MM.1S (cell line): ENCODE measurements around the gene EAPP.
"Not testable (repeated sequence)": the region's sequence is repeated elsewhere in the genome, so short reads cannot be mapped to it uniquely, and the experiment has no call there.

Source experiments
- DNase-seq: peaks from one replicate; pipeline ENCODE4 v3.0.0-alpha.2; 2015
- H2AFZ ChIP-seq: fragments of 300-600 bp; sonication (generic); 2 replicates; pipeline ENCODE4 v1.6.0; 2016; ENCODE audit warnings: antibody characterized with exemption, low read length
- H3F3A ChIP-seq: fragments of 300-600 bp; sonication (generic); 2 replicates; pipeline ENCODE4 v1.6.1; 2016; ENCODE audit warnings: mild to moderate bottlenecking, antibody characterized with exemption, low read length, moderate library complexity, mixed read lengths; ENCODE audit not compliant: insufficient read depth
- H3K27ac ChIP-seq: fragments of 300-600 bp; sonication (generic); 2 replicates; pipeline ENCODE4 v1.5.1; 2016; ENCODE audit warnings: mild to moderate bottlenecking, low read length
- H3K27me3 ChIP-seq: fragments of 300-600 bp; sonication (generic); replicated peaks from 2 replicates; pipeline ENCODE4 v1.6.0; 2016; ENCODE audit warnings: low read length; ENCODE audit not compliant: insufficient read depth
- H3K36me3 ChIP-seq: fragments of 300-600 bp; sonication (generic); replicated peaks from 2 replicates; pipeline ENCODE4 v1.6.1; 2016; ENCODE audit warnings: mild to moderate bottlenecking, low read length, mixed read lengths; ENCODE audit not compliant: insufficient read depth
- H3K4me1 ChIP-seq: fragments of 300-600 bp; sonication (generic); 2 replicates; pipeline ENCODE4 v1.6.1; 2016; ENCODE audit warnings: low read length, mixed read lengths
- H3K4me2 ChIP-seq: fragments of 300-600 bp; sonication (generic); 2 replicates; pipeline ENCODE4 v1.6.0; 2016; ENCODE audit warnings: low read depth, low read length
- H3K4me3 ChIP-seq: fragments of 300-600 bp; sonication (generic); 2 replicates; pipeline ENCODE4 v1.5.1; 2016; ENCODE audit warnings: low read length, mixed read lengths
- H3K79me2 ChIP-seq: fragments of 300-600 bp; sonication (generic); 2 replicates; pipeline ENCODE4 v1.6.1; 2016; ENCODE audit warnings: mixed run types, low read length, mixed read lengths
- H3K9ac ChIP-seq: fragments of 300-600 bp; sonication (generic); 2 replicates; pipeline ENCODE4 v1.6.1; 2016; ENCODE audit warnings: low read length, mixed read lengths
- H3K9me2 ChIP-seq: fragments of 300-600 bp; sonication (generic); replicated peaks from 2 replicates; pipeline ENCODE4 v1.6.1; 2016; ENCODE audit warnings: mild to moderate bottlenecking, low read length, mixed read lengths; ENCODE audit not compliant: insufficient read depth
- H3K9me3 ChIP-seq: fragments of 300-600 bp; sonication (generic); replicated peaks from 2 replicates; pipeline ENCODE4 v1.6.1; 2016; ENCODE audit warnings: mild to moderate bottlenecking, low read length, mixed read lengths; ENCODE audit not compliant: insufficient read depth
- H4K20me1 ChIP-seq: fragments of 300-600 bp; sonication (generic); 2 replicates; pipeline ENCODE4 v1.6.1; 2016; ENCODE audit warnings: mild to moderate bottlenecking, low read length, moderate library complexity, mixed read lengths; ENCODE audit not compliant: insufficient read depth
- EZH2 ChIP-seq: fragments of 300-600 bp; sonication (generic); optimal IDR thresholded peaks from 2 replicates; pipeline ENCODE3; 2017; ENCODE audit warnings: low read depth, mild to moderate bottlenecking, antibody characterized with exemption, low read length, mixed read lengths
- EZH2phosphoT487 ChIP-seq: fragments of 300-600 bp; sonication (generic); IDR thresholded peaks from 2 replicates; pipeline ENCODE4 v1.6.1; 2018; ENCODE audit warnings: antibody characterized with exemption, low read length
- TF ChIP-seq, protein P1 (sequence below): fragments of 300-600 bp; sonication (generic); IDR thresholded peaks from 2 replicates; pipeline ENCODE4 v1.5.1; 2016; ENCODE audit warnings: antibody characterized with exemption, low read length, mixed read lengths

The EAPP gene

GRCh38 chr14:34562776-34563150 is 23.3 kb upstream of the EAPP start:
- Histone ChIP-seq H3K4me2 (no peak overlapping the region), H3K4me1 (no peaks in the 10 kb centered on the region), H4K20me1 (no peaks in the 10 kb centered on the region)

GRCh38 chr14:34562037-34562775 is 22.7 kb upstream of the EAPP start:
- not testable (repeated sequence) for H3K27me3 ChIP-seq, H4K20me1 ChIP-seq, H3K4me3 ChIP-seq, H3K9ac ChIP-seq, H3K36me3 ChIP-seq, H3K79me2 ChIP-seq, H3K9me3 ChIP-seq, H3K9me2 ChIP-seq, H3K4me2 ChIP-seq, DNase-seq, H3F3A ChIP-seq, H3K4me1 ChIP-seq, H2AFZ ChIP-seq, H3K27ac ChIP-seq

More at GRCh38 chr14:34562776-34563150, 23.3 kb upstream of the EAPP start:
- DNase-seq: no peak
- Histone ChIP-seq H3K9me3 (no peaks in the 10 kb centered on the region), H3K36me3 (no peaks in the 10 kb centered on the region), H3F3A (no peaks in the 10 kb centered on the region), H3K9me2 (no peaks in the 10 kb centered on the region), H3K9ac (no peak overlapping the region), H3K27me3 (no peaks in the 10 kb centered on the region), H2AFZ (no peak overlapping the region), H3K79me2 (no peaks in the 10 kb centered on the region), H3K4me3 (no peak overlapping the region), H3K27ac (no peak overlapping the region)
- TF ChIP-seq, protein P1, sequence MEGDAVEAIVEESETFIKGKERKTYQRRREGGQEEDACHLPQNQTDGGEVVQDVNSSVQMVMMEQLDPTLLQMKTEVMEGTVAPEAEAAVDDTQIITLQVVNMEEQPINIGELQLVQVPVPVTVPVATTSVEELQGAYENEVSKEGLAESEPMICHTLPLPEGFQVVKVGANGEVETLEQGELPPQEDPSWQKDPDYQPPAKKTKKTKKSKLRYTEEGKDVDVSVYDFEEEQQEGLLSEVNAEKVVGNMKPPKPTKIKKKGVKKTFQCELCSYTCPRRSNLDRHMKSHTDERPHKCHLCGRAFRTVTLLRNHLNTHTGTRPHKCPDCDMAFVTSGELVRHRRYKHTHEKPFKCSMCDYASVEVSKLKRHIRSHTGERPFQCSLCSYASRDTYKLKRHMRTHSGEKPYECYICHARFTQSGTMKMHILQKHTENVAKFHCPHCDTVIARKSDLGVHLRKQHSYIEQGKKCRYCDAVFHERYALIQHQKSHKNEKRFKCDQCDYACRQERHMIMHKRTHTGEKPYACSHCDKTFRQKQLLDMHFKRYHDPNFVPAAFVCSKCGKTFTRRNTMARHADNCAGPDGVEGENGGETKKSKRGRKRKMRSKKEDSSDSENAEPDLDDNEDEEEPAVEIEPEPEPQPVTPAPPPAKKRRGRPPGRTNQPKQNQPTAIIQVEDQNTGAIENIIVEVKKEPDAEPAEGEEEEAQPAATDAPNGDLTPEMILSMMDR: no peak
- no peak for TF ChIP-seq EZH2
- TF ChIP-seq EZH2phosphoT487: no peak

DNA sequence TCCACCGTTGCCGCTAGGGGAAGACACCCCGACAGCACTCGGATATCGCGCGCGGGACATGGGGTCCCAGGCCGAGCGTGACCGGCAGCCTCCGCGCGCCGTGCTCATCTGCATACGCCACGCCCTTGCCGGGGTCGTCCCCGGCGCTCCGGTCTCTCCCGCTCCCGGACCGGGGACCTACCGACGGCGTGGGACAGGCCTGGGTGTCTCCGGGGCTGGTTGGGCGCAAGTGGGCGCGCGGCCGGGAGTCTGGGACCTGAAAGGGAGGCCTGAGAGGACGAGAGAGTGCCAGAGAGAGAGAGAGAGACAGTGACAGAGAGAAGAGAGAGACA is 17.0 kb upstream of the EAPP start:
- not testable (repeated sequence) for H3K9me3 ChIP-seq, H3K27ac ChIP-seq, H3K4me2 ChIP-seq, H2AFZ ChIP-seq, H3K4me1 ChIP-seq, H3K9ac ChIP-seq, H3K4me3 ChIP-seq, H3K9me2 ChIP-seq, DNase-seq, H3K36me3 ChIP-seq, H3K79me2 ChIP-seq, H3K27me3 ChIP-seq, H4K20me1 ChIP-seq
- peaks cover 11% of the 10 kb centered on the region for H3F3A ChIP-seq

GRCh38 chr14:34555583-34556497 is 16.3 kb upstream of the EAPP start:
- H4K20me1 ChIP-seq, H2AFZ ChIP-seq, H3K27me3 ChIP-seq, H3K4me1 ChIP-seq, H3K36me3 ChIP-seq, H3K4me3 ChIP-seq, H3K4me2 ChIP-seq, DNase-seq, H3K79me2 ChIP-seq, H3K9ac ChIP-seq, H3K27ac ChIP-seq, H3K9me2 ChIP-seq, H3K9me3 ChIP-seq: not testable (repeated sequence)
- H3F3A ChIP-seq: peaks cover 11% of the 10 kb centered on the region
